ENCODE results near the gene MBD3L2B.

The MBD3L2B gene

GRCh38 chr19:7013678-7014077 lies 7.6 kb downstream of the MBD3L2B start:
- DNase-seq (ENCODE audit: low read depth, low spot score) = peak; percentile 6

- no peak for DNase-seq (ENCODE audit: low read depth, low spot score)
Observed at GRCh38 chr19:7010722-7011593, 10.3 kb downstream of the MBD3L2B start.

GRCh38 chr19:7007859-7008258 lies 13.4 kb downstream of the MBD3L2B start:
- DNase-seq (ENCODE audit: low read depth, low spot score) = no peak

GRCh38 chr19:7006135-7006704 lies 15.0 kb downstream of the MBD3L2B start:
- no peak for DNase-seq (ENCODE audit: low read depth, low spot score)

GRCh38 chr19:7004313-7004931 lies 16.8 kb downstream of the MBD3L2B start:
- DNase-seq (ENCODE audit: low read depth, low spot score) = peak; percentile 65

GRCh38 chr19:7000816-7001215 lies 20.4 kb downstream of the MBD3L2B start:
- no peak for DNase-seq (ENCODE audit: low read depth, low spot score)

GRCh38 chr19:7000333-7000732 lies 20.9 kb downstream of the MBD3L2B start:
- no peak for DNase-seq (ENCODE audit: low read depth, low spot score)

- DNase-seq (ENCODE audit: low read depth, low spot score) = no peak
Observed at GRCh38 chr19:6999933-7000332, 21.3 kb downstream of the MBD3L2B start.

- DNase-seq (ENCODE audit: low read depth, low spot score) = no peak
Observed at GRCh38 chr19:6997679-6998445, 23.4 kb downstream of the MBD3L2B start.

GRCh38 chr19:6996810-6997209 lies 24.4 kb downstream of the MBD3L2B start:
- DNase-seq (ENCODE audit: low read depth, low spot score) = no peak

- DNase-seq (ENCODE audit: low read depth, low spot score) = no peak
Observed at GRCh38 chr19:6995054-6995453, 26.2 kb downstream of the MBD3L2B start.

- DNase-seq (ENCODE audit: low read depth, low spot score) = no peak
Observed at GRCh38 chr19:6988257-6988656, 33.0 kb downstream of the MBD3L2B start.

GRCh38 chr19:6987850-6988249 lies 33.4 kb downstream of the MBD3L2B start:
- DNase-seq (ENCODE audit: low read depth, low spot score) = no peak

GRCh38 chr19:6983448-6983847 lies 37.8 kb downstream of the MBD3L2B start:
- DNase-seq (ENCODE audit: low read depth, low spot score) = no peak

- no peak for DNase-seq (ENCODE audit: low read depth, low spot score)
Observed at GRCh38 chr19:6979399-6979798, 41.8 kb downstream of the MBD3L2B start.

GRCh38 chr19:6976197-6976596 lies 45.0 kb downstream of the MBD3L2B start:
- DNase-seq (ENCODE audit: low read depth, low spot score) = no peak

- DNase-seq (ENCODE audit: low read depth, low spot score) = no peak
Observed at GRCh38 chr19:6971366-6971765, 49.9 kb downstream of the MBD3L2B start.

- DNase-seq (ENCODE audit: low read depth, low spot score) = no peak
Observed at GRCh38 chr19:6970443-6970842, 50.8 kb downstream of the MBD3L2B start.

GRCh38 chr19:6970021-6970420 lies 51.2 kb downstream of the MBD3L2B start:
- no peak for DNase-seq (ENCODE audit: low read depth, low spot score)

GRCh38 chr19:6969490-6969889 lies 51.7 kb downstream of the MBD3L2B start:
- no peak for DNase-seq (ENCODE audit: low read depth, low spot score)
